GM18907 (cell line): ENCODE data around the gene GALR1.

Source experiments
- ATAC-seq: cut with Tn5 transposase; IDR thresholded peaks from one replicate; pipeline ENCODE4 v1.9.1; 2021; ENCODE audit warnings: mild to moderate bottlenecking, moderate library complexity; ENCODE audit not compliant: unreplicated experiment

GALR1 gene

DNA sequence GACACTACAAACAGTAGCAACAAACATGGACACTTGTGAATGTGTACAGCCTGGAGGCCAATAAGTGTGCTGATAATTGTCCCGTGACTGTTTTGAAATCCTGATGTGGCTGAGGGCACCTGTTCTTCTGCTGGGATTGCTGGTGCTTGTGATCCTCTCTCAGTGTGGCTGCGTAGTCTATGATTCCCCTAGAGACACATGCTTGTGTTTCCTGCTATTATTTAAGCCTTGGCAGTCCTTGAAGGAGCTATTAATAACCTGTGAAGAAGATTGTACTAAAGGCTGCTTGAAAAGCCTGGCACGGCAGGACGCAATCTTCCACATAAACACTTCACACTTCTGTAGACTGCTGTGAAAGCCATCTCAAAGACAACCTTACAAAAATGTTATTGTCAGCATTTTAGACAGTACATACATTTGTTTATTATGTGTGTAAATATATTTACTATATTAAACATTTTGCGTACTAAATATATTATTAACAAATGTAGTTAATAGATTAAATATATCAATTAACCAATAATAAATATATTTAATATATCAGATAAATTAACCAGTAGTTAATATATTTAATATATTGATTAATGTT is 71.4 kb downstream of the GALR1 start:
- no peak for ATAC-seq

DNA sequence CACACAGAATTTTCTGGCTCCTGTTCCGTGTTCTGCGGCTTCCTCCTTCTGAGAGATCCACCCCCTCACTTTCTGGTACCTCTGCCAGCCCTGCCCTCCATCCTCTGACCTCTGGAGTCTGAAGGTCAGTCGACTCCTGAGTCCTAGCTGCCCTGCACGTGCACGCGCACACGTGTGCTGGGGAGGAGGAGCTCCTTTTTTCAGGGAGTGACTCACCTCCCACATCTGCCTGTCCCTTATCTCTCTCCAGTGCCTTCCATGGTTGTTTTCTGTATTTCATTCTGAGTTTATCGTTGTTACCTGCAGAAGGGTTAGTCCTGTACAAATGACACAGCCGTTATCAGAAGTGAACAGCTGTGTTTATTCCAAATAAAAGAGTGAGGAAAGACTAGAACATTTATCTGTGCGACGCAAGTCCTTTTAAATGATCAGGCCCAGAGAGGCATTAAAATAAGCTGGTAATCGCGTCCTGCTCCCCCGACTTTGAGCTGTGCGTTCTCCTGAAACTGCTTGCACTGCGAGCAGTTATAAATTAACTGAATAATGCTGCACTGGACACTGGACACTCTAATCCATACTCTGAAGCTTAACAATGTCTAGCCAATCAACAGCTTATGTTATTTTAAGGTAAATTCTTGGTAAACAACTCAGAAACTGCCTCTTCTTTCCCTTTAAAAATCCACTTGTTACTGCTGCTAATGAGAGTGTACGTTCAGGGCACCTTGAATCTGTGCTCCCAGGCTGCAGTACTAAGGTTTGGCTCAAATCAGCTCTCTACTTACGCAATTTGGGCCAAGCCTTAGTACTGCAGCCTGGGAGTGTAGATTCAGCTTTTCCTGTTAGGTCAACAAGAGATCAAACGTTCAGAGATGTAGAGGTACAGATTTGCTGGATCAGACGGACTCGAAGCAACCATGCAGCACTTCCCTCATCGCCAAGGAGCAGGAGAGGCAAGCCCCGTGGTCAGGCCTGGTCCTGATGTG is 72.5 kb downstream of the GALR1 start:
- ATAC-seq = no peak

GRCh38 chr18:77323640-77324299 is 74.1 kb downstream of the GALR1 start:
- no peak for ATAC-seq
